HCT116 (cell line): Measurements from ENCODE around the gene PROB1. TPM values are rescaled to one million over a fixed set of nuclear protein-coding genes. Genes with fewer than 3 reads are reported as not detected.
"Not testable (repeated sequence)": the region's sequence is repeated elsewhere in the genome, so short reads cannot be mapped to it uniquely, and the experiment has no call there.

Experiments used
- ATAC-seq: fragments of 200-7000 bp; cut with Tn5 transposase; 2 replicates; pipeline ENCODE4 v1.9.1; 2020; ENCODE audit warnings: mild to moderate bottlenecking, moderate library complexity
- BruUV-seq: library from RNA; stranded (reverse); fragments of 400-500 nt; replicated peaks from 2 replicates; lab custom pipeline; 2021; lab: Mats Ljungman, UMichigan
- CTCF ChIA-PET: fragments of 300-600 bp; sonication (Branson Sonifier 250); formaldehyde crosslinking; loops from one replicate; lab custom pipeline; 2021; ENCODE audit warnings: antibody characterized with exemption; lab: Charles Lee
- POLR2A ChIA-PET: fragments of 300-600, 350-600 bp; sonication (Branson Sonifier 250); formaldehyde crosslinking; loops from one replicate; lab custom pipeline; 2021; ENCODE audit warnings: antibody characterized with exemption; lab: Charles Lee
- RAD21 ChIA-PET, 2 experiments: fragments of 300-600 bp; sonication (Branson Sonifier 250); formaldehyde crosslinking; loops; one replicate each; lab custom pipeline; 2023; ENCODE audit warnings: low total read pairs in 2 of 2; ENCODE audit not compliant: uncharacterized antibody in 2 of 2, unreplicated experiment in 2 of 2, low non-redundant PET in 1 of 2; lab: Charles Lee
- DNase-seq: peaks from one replicate; pipeline ENCODE4 v3.0.0-alpha.2; 2010; ENCODE audit warnings: low read depth, low spot score
- H2AFZ ChIP-seq: fragments of 200-600 bp; shearing (Covaris generic), sonication (generic); 2 replicates; pipeline ENCODE4 v1.6.1; 2017; ENCODE audit warnings: low read depth, mixed run types, mixed read lengths, antibody characterized with exemption, low read length; ENCODE audit not compliant: poor library complexity, severe bottlenecking
- H3K27ac ChIP-seq: 2 replicates; pipeline ENCODE4 v1.5.1; 2012; ENCODE audit warnings: low read depth, low read length
- H3K27me3 ChIP-seq: fragments of 200-600 bp; sonication (generic); 2 replicates; pipeline ENCODE4 v1.6.1; 2016; ENCODE audit warnings: mixed run types, low read length, mixed read lengths; ENCODE audit not compliant: insufficient read depth
- H3K36me3 ChIP-seq, 2 experiments: fragments of 200-500 bp in 1 of 2; fragments of 200-600 bp in 1 of 2; sonication (Bioruptor generic) in 1 of 2; sonication (generic) in 1 of 2; 2 replicates each; pipeline versions ENCODE4 v1.5.1 to v1.6.1; 2014 to 2016; ENCODE audit warnings: low read length in 2 of 2, inconsistent platforms in 1 of 2, mixed read lengths in 1 of 2, mixed run types in 1 of 2; ENCODE audit not compliant: insufficient read depth in 2 of 2, control insufficient read depth in 1 of 2
- H3K4me1 ChIP-seq, 2 experiments: fragments of 200-600 bp in 1 of 2; sonication (generic) in 1 of 2; 2 replicates each; pipeline versions ENCODE4 v1.5.1 to v1.6.1; 2012 to 2017; ENCODE audit warnings: low read length in 2 of 2, inconsistent platforms in 1 of 2, mild to moderate bottlenecking in 1 of 2, mixed read lengths in 1 of 2, mixed run types in 1 of 2, moderate library complexity in 1 of 2; ENCODE audit not compliant: insufficient read depth in 2 of 2, control insufficient read depth in 1 of 2
- H3K4me2 ChIP-seq: fragments of 200-600 bp; sonication (generic); 2 replicates; pipeline ENCODE4 v1.6.1; 2017; ENCODE audit warnings: mixed run types, low read length, mixed read lengths
- H3K4me3 ChIP-seq, 2 experiments: fragments of 200-600 bp in 1 of 2; sonication (generic) in 1 of 2; replicated peaks in 1 of 2; 2 replicates each; pipeline ENCODE4 v1.5.1; 2011 to 2016; ENCODE audit warnings: low read length in 2 of 2, control low read depth in 1 of 2, low read depth in 1 of 2, mild to moderate bottlenecking in 1 of 2, mixed read lengths in 1 of 2, mixed run types in 1 of 2
- H3K79me2 ChIP-seq: fragments of 200-600 bp; sonication (generic); 2 replicates; pipeline ENCODE4 v1.6.1; 2017; ENCODE audit warnings: mild to moderate bottlenecking, mixed run types, low read length, moderate library complexity, mixed read lengths; ENCODE audit not compliant: insufficient read depth
- H3K9ac ChIP-seq: fragments of 200-600 bp; sonication (generic); 2 replicates; pipeline ENCODE4 v1.6.1; 2016; ENCODE audit warnings: low read length, mixed read lengths
- H3K9me2 ChIP-seq: fragments of 200-600 bp; sonication (generic), shearing (Covaris generic); 2 replicates; pipeline ENCODE4 v1.6.1; 2017; ENCODE audit warnings: mixed run types, mild to moderate bottlenecking, moderate library complexity; ENCODE audit not compliant: insufficient read depth
- H3K9me3 ChIP-seq, 2 experiments: fragments of 200-500 bp in 1 of 2; fragments of 200-600 bp in 1 of 2; sonication (Bioruptor generic) in 1 of 2; sonication (generic) in 1 of 2; 2 replicates each; pipeline ENCODE4 v1.6.1; 2014 to 2017; ENCODE audit warnings: low read length in 2 of 2, mixed read lengths in 2 of 2, inconsistent platforms in 1 of 2, low read depth in 1 of 2, mild to moderate bottlenecking in 1 of 2, mixed run types in 1 of 2, moderate library complexity in 1 of 2; ENCODE audit not compliant: control insufficient read depth in 1 of 2, insufficient read depth in 1 of 2
- H4K20me1 ChIP-seq: fragments of 200-600 bp; sonication (generic), shearing (Covaris generic); 2 replicates; pipeline ENCODE4 v1.6.1; 2017; ENCODE audit warnings: mixed run types, mild to moderate bottlenecking, moderate library complexity; ENCODE audit not compliant: insufficient read depth
- ATF3 ChIP-seq: IDR thresholded peaks from 2 replicates; pipeline ENCODE4 v1.6.1; 2012
- EZH2 ChIP-seq: fragments of 200-600 bp; sonication (generic); IDR thresholded peaks from 2 replicates; pipeline ENCODE4 v1.6.1; 2017; ENCODE audit warnings: antibody characterized with exemption, mixed run types
- EZH2phosphoT487 ChIP-seq: fragments of 200-600 bp; IDR thresholded peaks from 2 replicates; pipeline ENCODE4 v1.6.1; 2018; ENCODE audit warnings: antibody characterized with exemption, borderline replicate concordance
- MAX ChIP-seq: IDR thresholded peaks from 2 replicates; pipeline ENCODE4 v1.6.1; 2012
- POLR2A ChIP-seq: IDR thresholded peaks from 2 replicates; pipeline ENCODE4 v1.7.0; 2011; ENCODE audit warnings: borderline replicate concordance; ENCODE audit not compliant: insufficient read depth, insufficient read length; ENCODE audit errors: extremely low read depth
- POLR2AphosphoS5 ChIP-seq: IDR thresholded peaks from 2 replicates; pipeline ENCODE4 v1.6.1; 2011; ENCODE audit warnings: mild to moderate bottlenecking, low read depth, low read length, moderate library complexity
- RAD21 ChIP-seq: IDR thresholded peaks from 2 replicates; pipeline ENCODE4 v1.6.1; 2012; ENCODE audit warnings: low read depth, mild to moderate bottlenecking
- SP1 ChIP-seq: IDR thresholded peaks from 2 replicates; pipeline ENCODE4 v1.6.1; 2012; ENCODE audit warnings: low read depth
- SRF ChIP-seq: IDR thresholded peaks from 2 replicates; pipeline ENCODE4 v1.6.1; 2012; ENCODE audit warnings: low read depth
- TCF7L2 ChIP-seq: IDR thresholded peaks from 2 replicates; pipeline ENCODE4 v1.7.0; 2011; ENCODE audit warnings: borderline replicate concordance, inconsistent platforms; ENCODE audit not compliant: insufficient read depth, insufficient read length; ENCODE audit errors: extremely low read depth
- YY1 ChIP-seq: IDR thresholded peaks from 2 replicates; pipeline ENCODE4 v1.6.1; 2011; ENCODE audit warnings: low read length, low read depth, moderate library complexity, mild to moderate bottlenecking; ENCODE audit not compliant: insufficient replicate concordance; ENCODE audit errors: extremely low read depth
- ZBTB33 ChIP-seq: IDR thresholded peaks from 2 replicates; pipeline ENCODE4 v1.6.1; 2011; ENCODE audit warnings: mild to moderate bottlenecking, low read length, moderate library complexity; ENCODE audit not compliant: insufficient replicate concordance; ENCODE audit errors: extremely low read depth
- ZFX ChIP-seq: fragments of 450-650 bp; IDR thresholded peaks from 2 replicates; pipeline ENCODE4 v1.6.1; 2017
- ZNF274 ChIP-seq: fragments of 200-500 bp; sonication (Bioruptor generic); IDR thresholded peaks from 2 replicates; pipeline ENCODE4 v1.6.1; 2014; ENCODE audit warnings: mild to moderate bottlenecking, low read depth, low read length, inconsistent platforms
- intact Hi-C: fragments of 100-400 bp; cut with micrococcal nuclease; formaldehyde crosslinking; loops from 2 replicates; pipeline ENCODE4 v1.10.0; 2022
- total RNA-seq: library from RNA; stranded (reverse); gene quantifications from one replicate; pipeline ENCODE4 v1.2.1, GENCODE V29; 2021; ENCODE audit not compliant: unreplicated experiment
- TF ChIP-seq, protein P1 (sequence below): IDR thresholded peaks from 2 replicates; pipeline ENCODE4 v1.6.1; 2012; ENCODE audit warnings: low read depth

Gene PROB1
- total RNA-seq, 1 experiment from 2014 or later: 1.7 TPM

GRCh38 chr5:139409116-139409515, 14.2 kb upstream of the PROB1 start:
- H4K20me1 ChIP-seq, intact Hi-C loops, H2AFZ ChIP-seq, H3K79me2 ChIP-seq, H3K4me2 ChIP-seq, BruUV-seq, H3K27me3 ChIP-seq, ATAC-seq, H3K36me3 ChIP-seq, POLR2A ChIA-PET, CTCF ChIA-PET, H3K9me2 ChIP-seq, H3K9me3 ChIP-seq, H3K4me1 ChIP-seq, H3K9ac ChIP-seq, H3K27ac ChIP-seq, RAD21 ChIA-PET, H3K4me3 ChIP-seq, DNase-seq: not testable (repeated sequence)

DNA sequence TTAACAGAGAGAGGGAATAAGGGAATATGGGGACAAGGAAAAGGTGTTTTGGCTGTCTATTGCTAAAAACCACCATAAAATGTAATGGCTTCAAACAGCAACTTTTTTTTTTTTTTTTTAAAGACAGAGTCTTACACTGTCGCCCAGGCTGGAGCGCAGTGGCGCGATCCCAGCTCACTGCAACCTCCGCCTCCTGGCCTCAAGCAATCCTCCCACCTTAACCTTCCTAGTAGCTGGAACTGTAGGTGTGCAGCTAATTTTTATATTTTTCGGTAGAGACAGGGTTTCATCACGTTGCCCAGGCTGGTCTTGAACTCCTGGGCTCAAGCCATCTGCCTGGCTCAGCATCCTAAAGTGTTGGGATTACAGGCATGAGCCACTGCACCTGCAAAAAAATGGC, 13.3 kb upstream of the PROB1 start:
- H3K27me3 ChIP-seq: no peaks in the 10 kb centered on the region
- DNase-seq (no peak), ATAC-seq (no peak)
- no peaks in the 10 kb centered on the region for H3K36me3 ChIP-seq
- H3K27ac ChIP-seq: no peak overlapping the region
- no peak overlapping the region for H2AFZ ChIP-seq
- H4K20me1 ChIP-seq: no peaks in the 10 kb centered on the region
- ChIA-PET CTCF (no interaction called here), POLR2A (no interaction called here), RAD21 (no interaction called here)
- peaks cover 8 to 14% of the 10 kb centered on the region in 2 experiments for H3K4me1 ChIP-seq
- H3K4me2 ChIP-seq: no peak overlapping the region
- TF ChIP-seq SP1: no peak
- TF ChIP-seq EZH2: no peak
- no peak for TF ChIP-seq RAD21
- no peak for TF ChIP-seq ZNF274
- TF ChIP-seq POLR2A: no peak
- no peak for TF ChIP-seq YY1
- no peak for TF ChIP-seq TCF7L2
- TF ChIP-seq ATF3: no peak
- no peak for TF ChIP-seq EZH2phosphoT487
- TF ChIP-seq, protein P1, sequence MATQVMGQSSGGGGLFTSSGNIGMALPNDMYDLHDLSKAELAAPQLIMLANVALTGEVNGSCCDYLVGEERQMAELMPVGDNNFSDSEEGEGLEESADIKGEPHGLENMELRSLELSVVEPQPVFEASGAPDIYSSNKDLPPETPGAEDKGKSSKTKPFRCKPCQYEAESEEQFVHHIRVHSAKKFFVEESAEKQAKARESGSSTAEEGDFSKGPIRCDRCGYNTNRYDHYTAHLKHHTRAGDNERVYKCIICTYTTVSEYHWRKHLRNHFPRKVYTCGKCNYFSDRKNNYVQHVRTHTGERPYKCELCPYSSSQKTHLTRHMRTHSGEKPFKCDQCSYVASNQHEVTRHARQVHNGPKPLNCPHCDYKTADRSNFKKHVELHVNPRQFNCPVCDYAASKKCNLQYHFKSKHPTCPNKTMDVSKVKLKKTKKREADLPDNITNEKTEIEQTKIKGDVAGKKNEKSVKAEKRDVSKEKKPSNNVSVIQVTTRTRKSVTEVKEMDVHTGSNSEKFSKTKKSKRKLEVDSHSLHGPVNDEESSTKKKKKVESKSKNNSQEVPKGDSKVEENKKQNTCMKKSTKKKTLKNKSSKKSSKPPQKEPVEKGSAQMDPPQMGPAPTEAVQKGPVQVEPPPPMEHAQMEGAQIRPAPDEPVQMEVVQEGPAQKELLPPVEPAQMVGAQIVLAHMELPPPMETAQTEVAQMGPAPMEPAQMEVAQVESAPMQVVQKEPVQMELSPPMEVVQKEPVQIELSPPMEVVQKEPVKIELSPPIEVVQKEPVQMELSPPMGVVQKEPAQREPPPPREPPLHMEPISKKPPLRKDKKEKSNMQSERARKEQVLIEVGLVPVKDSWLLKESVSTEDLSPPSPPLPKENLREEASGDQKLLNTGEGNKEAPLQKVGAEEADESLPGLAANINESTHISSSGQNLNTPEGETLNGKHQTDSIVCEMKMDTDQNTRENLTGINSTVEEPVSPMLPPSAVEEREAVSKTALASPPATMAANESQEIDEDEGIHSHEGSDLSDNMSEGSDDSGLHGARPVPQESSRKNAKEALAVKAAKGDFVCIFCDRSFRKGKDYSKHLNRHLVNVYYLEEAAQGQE: no peak
- no peak for TF ChIP-seq ZFX
- no peak for TF ChIP-seq MAX
- no peak for TF ChIP-seq POLR2AphosphoS5
- TF ChIP-seq ZBTB33: no peak
- TF ChIP-seq SRF: no peak
- H3K9me2 ChIP-seq: no peaks in the 10 kb centered on the region
- no peak overlapping the region for H3K4me3 ChIP-seq
- no TSS peak for BruUV-seq
- no peaks in the 10 kb centered on the region for H3K9me3 ChIP-seq
- intact Hi-C loops: no loop called here
- H3K9ac ChIP-seq: no peak overlapping the region
- H3K79me2 ChIP-seq: no peaks in the 10 kb centered on the region
